ENCODE data around the gene PLXNA2.

DNA sequence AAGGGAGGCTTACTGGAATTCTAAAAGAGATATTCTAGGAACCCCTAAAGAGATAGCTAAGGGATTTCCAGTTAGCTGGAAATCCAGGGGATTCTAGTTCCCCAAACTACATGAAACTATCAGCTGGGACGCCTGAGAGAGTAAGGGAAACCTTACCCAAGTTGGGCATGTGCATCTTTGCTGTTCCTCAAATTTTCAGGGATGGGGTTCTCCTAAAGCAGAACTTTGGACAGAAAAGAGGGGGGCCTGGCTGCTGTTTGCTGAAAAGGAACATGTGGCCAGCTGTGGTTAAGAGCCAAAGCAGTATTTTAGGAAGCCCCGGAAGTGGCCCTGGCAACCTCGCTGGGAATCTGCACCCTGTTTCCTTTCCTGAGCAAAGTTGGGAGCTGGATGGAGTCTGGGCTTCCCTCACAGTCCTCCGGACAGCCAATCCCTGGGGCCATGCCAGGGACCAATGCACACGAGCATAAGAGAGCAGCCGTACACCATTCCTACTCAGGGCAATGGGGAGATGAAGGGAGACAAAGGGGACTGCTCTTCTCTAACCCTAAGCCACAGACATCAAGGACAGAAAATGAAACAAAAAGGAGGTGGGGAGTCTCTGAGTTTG lies 154.3 kb downstream of the PLXNA2 start:
- no peak for TF ChIP-seq CHD2 (IDR thresholded peaks at IDR 0.05; ENCODE audit: low read depth, low read length)
- TF ChIP-seq JUN (CRISPR knock-in tag; IDR thresholded peaks at IDR 0.05) = no peak
- TF ChIP-seq CTCF (CRISPR knock-in tag; IDR thresholded peaks at IDR 0.05) = no peak
- no peak for TF ChIP-seq MYPOP (CRISPR knock-in tag; IDR thresholded peaks at IDR 0.05)

Data from HepG2 (cell line).